Mesenchymal stem cell (in vitro differentiated cells and primary cell): ENCODE results near the gene CYP4F2.
"Not testable (repeated sequence)": the region's sequence is repeated elsewhere in the genome, so short reads cannot be mapped to it uniquely, and the experiment has no call there.

Experiments
- DNase-seq: peaks from one replicate; pipeline ENCODE4 v3.0.0-alpha.2; 2013
- H2AFZ ChIP-seq: one replicate; pipeline ENCODE4 v1.6.1; 2013; ENCODE audit warnings: low read depth, mild to moderate bottlenecking, control low read depth, inconsistent platforms, low read length, moderate library complexity
- H2AK5ac ChIP-seq: 2 replicates; pipeline ENCODE4 v1.6.1; 2013; ENCODE audit warnings: low read length, moderate library complexity, mild to moderate bottlenecking, inconsistent platforms; ENCODE audit not compliant: severe bottlenecking
- H2BK120ac ChIP-seq: one replicate; pipeline ENCODE4 v1.6.1; 2013; ENCODE audit warnings: low read depth, mild to moderate bottlenecking, inconsistent platforms, low read length, moderate library complexity
- H2BK12ac ChIP-seq, 2 experiments: one replicate each; pipeline ENCODE4 v1.6.1; 2013; ENCODE audit warnings: inconsistent platforms in 2 of 2, low read length in 2 of 2, mild to moderate bottlenecking in 2 of 2, moderate library complexity in 2 of 2, control low read depth in 1 of 2
- H2BK15ac ChIP-seq: one replicate; pipeline ENCODE4 v1.6.1; 2013; ENCODE audit warnings: mild to moderate bottlenecking, low read depth, inconsistent platforms; ENCODE audit not compliant: poor library complexity, severe bottlenecking
- H2BK5ac ChIP-seq: 2 replicates; pipeline ENCODE4 v1.6.1; 2013; ENCODE audit warnings: low read depth, mild to moderate bottlenecking, low read length, control low read depth, inconsistent platforms; ENCODE audit not compliant: poor library complexity, severe bottlenecking
- H3K14ac ChIP-seq, 2 experiments: one replicate each; pipeline ENCODE4 v1.6.1; 2013; ENCODE audit warnings: inconsistent platforms in 2 of 2, low read length in 2 of 2, control low read depth in 1 of 2, mild to moderate bottlenecking in 1 of 2, moderate library complexity in 1 of 2
- H3K18ac ChIP-seq, 2 experiments: one replicate each; pipeline ENCODE4 v1.6.1; 2013; ENCODE audit warnings: inconsistent platforms in 2 of 2, low read length in 2 of 2, control low read depth in 1 of 2, low read depth in 1 of 2, mild to moderate bottlenecking in 1 of 2
- H3K23ac ChIP-seq, 2 experiments: one replicate each; pipeline ENCODE4 v1.6.1; 2013; ENCODE audit warnings: inconsistent platforms in 2 of 2, low read length in 2 of 2, mild to moderate bottlenecking in 2 of 2, moderate library complexity in 2 of 2, control low read depth in 1 of 2
- H3K27ac ChIP-seq: 2 replicates; pipeline ENCODE4 v1.5.1; 2013; ENCODE audit warnings: mild to moderate bottlenecking, moderate library complexity, low read length, control low read depth, inconsistent platforms; ENCODE audit not compliant: poor library complexity, severe bottlenecking
- H3K27me3 ChIP-seq, 2 experiments: 2 replicates each; pipeline versions ENCODE4 v1.6.1 to v1.7.0; 2013; ENCODE audit warnings: low read length in 2 of 2, mild to moderate bottlenecking in 2 of 2, moderate library complexity in 2 of 2, control low read depth in 1 of 2, inconsistent platforms in 1 of 2; ENCODE audit not compliant: control insufficient read depth in 1 of 2, insufficient read depth in 1 of 2
- H3K36me3 ChIP-seq, 2 experiments: 2 replicates each; pipeline versions ENCODE4 v1.6.1 to v1.7.0; 2013; ENCODE audit warnings: low read length in 2 of 2, control low read depth in 1 of 2, inconsistent platforms in 1 of 2, low read depth in 1 of 2, mild to moderate bottlenecking in 1 of 2; ENCODE audit not compliant: insufficient read depth in 2 of 2, control insufficient read depth in 1 of 2
- H3K4ac ChIP-seq, 2 experiments: one replicate each; pipeline ENCODE4 v1.6.1; 2013; ENCODE audit warnings: inconsistent platforms in 2 of 2, low read length in 2 of 2, mild to moderate bottlenecking in 2 of 2, moderate library complexity in 2 of 2, control low read depth in 1 of 2, low read depth in 1 of 2
- H3K4me1 ChIP-seq: 2 replicates; pipeline ENCODE4 v1.6.1; 2013; ENCODE audit warnings: low read depth, low read length, control low read depth; ENCODE audit not compliant: control insufficient read depth, insufficient read depth
- H3K4me2 ChIP-seq: 2 replicates; pipeline ENCODE4 v1.6.1; 2013; ENCODE audit warnings: low read length, mild to moderate bottlenecking, inconsistent platforms; ENCODE audit not compliant: poor library complexity, severe bottlenecking
- H3K4me3 ChIP-seq, 2 experiments: 2 replicates each; pipeline versions ENCODE4 v1.5.1 to v1.7.0; 2013; ENCODE audit warnings: low read length in 2 of 2, mild to moderate bottlenecking in 2 of 2, control low read depth in 1 of 2, low read depth in 1 of 2; ENCODE audit not compliant: insufficient read depth in 1 of 2
- H3K79me1 ChIP-seq: replicated peaks from 2 replicates; pipeline ENCODE4 v1.6.1; 2013; ENCODE audit warnings: mild to moderate bottlenecking, control low read depth, low read length, inconsistent platforms; ENCODE audit not compliant: poor library complexity, severe bottlenecking
- H3K9ac ChIP-seq: 2 replicates; pipeline ENCODE4 v1.7.0; 2013; ENCODE audit warnings: mild to moderate bottlenecking, low read length, moderate library complexity
- H3K9me3 ChIP-seq: 2 replicates; pipeline ENCODE4 v1.7.0; 2013; ENCODE audit warnings: mild to moderate bottlenecking, low read length; ENCODE audit not compliant: control insufficient read depth
- H4K8ac ChIP-seq: one replicate; pipeline ENCODE4 v1.6.1; 2013; ENCODE audit warnings: inconsistent platforms, mild to moderate bottlenecking, low read length, moderate library complexity
- H4K91ac ChIP-seq: one replicate; pipeline ENCODE4 v1.6.1; 2013; ENCODE audit warnings: mild to moderate bottlenecking, low read length, inconsistent platforms
- WGBS: methylation state at CpG from one replicate; pipeline ENCODE4 v1.1.7; 2013; ENCODE audit warnings: mixed read lengths; 5-methylcytosine and 5-hydroxymethylcytosine counted together

Gene CYP4F2

GRCh38 chr19:15838351-15838750, 59.5 kb downstream of the CYP4F2 start:
- Histone ChIP-seq H3K18ac (no peak overlapping the region), H4K8ac (no peak overlapping the region), H3K36me3 (no peaks in the 10 kb centered on the region), H3K27me3 (peaks cover 0 to 6% of the 10 kb centered on the region in 2 experiments), H3K9ac (no peak overlapping the region), H3K4me3 (no peak overlapping the region), H3K4ac (no peak overlapping the region), H3K27ac (no peak overlapping the region), H2AFZ (no peak overlapping the region), H2BK12ac (no peak overlapping the region), H2AK5ac (no peak overlapping the region), H3K79me1 (no peaks in the 10 kb centered on the region), H4K91ac (no peak overlapping the region), H2BK5ac (no peak overlapping the region), H3K4me2 (no peak overlapping the region), H3K4me1 (no peaks in the 10 kb centered on the region), H2BK120ac (no peak overlapping the region), H3K23ac (no peak overlapping the region), H3K14ac (no peak overlapping the region), H2BK15ac (no peak overlapping the region), H3K9me3 (no peaks in the 10 kb centered on the region)
- no peak for DNase-seq
- WGBS: 86% methylated on average over 3 of the region's 3 CpGs

DNA sequence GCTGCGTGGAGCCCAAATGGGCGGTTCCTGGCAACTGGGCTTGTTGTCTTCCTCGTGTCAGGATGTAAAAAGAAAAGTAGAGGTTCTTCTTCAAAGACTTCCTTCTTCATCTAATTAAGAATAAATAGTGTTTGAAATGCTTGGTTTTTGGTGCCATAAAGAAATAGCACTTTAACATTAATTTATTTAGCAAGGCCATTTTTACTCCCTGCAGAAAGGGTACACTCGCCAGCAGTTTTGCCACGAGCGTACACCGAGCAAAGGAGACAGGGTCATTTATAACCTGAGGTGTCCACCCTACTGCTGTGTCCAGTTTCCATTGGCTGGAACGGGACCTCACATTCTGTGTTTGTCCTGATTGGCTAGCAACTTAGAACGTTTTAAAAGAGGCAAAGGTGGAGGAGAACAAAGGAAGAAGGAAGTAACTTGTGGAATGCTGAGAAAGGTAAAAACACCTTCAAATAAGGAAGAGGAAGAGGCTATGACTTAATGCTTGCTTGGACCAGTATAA, 60.6 kb downstream of the CYP4F2 start:
- H3K36me3 ChIP-seq: no peaks in the 10 kb centered on the region
- no peak for DNase-seq
- H3K27me3 ChIP-seq: peaks cover 0 to 7% of the 10 kb centered on the region in 2 experiments
- no peak overlapping the region for H3K18ac ChIP-seq
- peak overlapping the region in 1 of 2 experiments; percentile 88 for H3K4me3 ChIP-seq
- H3K79me1 ChIP-seq: no peaks in the 10 kb centered on the region
- H3K23ac ChIP-seq: no peak overlapping the region
- H3K9me3 ChIP-seq: no peaks in the 10 kb centered on the region
- H4K91ac ChIP-seq: no peak overlapping the region
- no peak overlapping the region for H3K14ac ChIP-seq
- H2BK15ac ChIP-seq: no peak overlapping the region
- H3K4ac ChIP-seq: no peak overlapping the region
- H2AFZ ChIP-seq: no peak overlapping the region
- H3K4me1 ChIP-seq: no peaks in the 10 kb centered on the region
- H2AK5ac ChIP-seq: no peak overlapping the region
- no peak overlapping the region for H2BK120ac ChIP-seq
- WGBS: 78% methylated on average over 6 of the region's 9 CpGs
- H3K27ac ChIP-seq: no peak overlapping the region
- H2BK5ac ChIP-seq: no peak overlapping the region
- peak overlapping the region; percentile 99 for H3K9ac ChIP-seq
- H3K4me2 ChIP-seq: no peak overlapping the region
- no peak overlapping the region for H4K8ac ChIP-seq
- H2BK12ac ChIP-seq: no peak overlapping the region

DNA sequence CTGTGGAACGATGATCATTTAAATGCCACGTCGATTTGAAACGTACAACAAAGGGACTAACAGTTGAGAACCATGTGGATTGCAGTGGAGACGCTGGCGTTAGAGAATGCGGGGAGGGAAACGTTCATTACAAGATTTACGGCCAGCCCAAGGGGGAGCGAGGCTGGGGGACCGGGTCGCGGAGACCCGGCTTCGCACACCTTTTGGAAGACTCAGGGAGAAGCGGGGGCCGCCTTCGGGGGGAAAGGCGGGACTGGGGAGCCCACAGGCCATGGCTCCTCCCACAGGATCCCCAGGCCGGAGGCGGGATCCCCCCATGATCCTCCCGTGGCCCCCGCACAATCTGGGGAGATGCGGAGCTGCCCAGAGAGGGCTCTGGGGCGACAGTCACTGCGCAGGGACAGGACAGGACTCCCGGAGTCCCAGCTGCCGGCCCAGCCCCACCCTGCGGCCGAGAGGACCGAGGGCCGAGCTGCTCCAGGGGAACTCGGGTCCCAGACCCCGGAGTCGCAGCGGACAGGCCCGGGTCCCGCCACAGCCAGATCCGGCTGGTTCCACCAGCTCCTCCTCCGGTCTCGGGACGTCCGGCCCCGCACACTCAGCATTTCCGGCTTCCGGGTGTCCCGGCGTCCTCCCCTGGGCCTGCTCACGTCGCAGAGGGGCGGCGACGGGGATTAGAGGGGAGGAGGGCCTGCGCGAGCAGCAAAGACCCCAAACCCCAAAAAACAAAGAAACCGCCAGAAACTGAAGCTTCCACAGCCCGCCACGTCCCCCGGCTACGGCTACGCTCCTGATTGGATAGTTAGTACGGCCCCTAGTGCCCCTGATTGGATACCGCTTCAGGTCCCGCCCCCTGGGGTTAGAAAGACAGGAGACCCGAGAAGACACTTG, 61.3 kb downstream of the CYP4F2 start:
- H3K4ac ChIP-seq: no peak overlapping the region
- no peak overlapping the region for H3K18ac ChIP-seq
- H2AK5ac ChIP-seq: no peak overlapping the region
- no peaks in the 10 kb centered on the region for H3K79me1 ChIP-seq
- H2BK5ac ChIP-seq: no peak overlapping the region
- no peak overlapping the region for H3K14ac ChIP-seq
- no peak overlapping the region for H2BK12ac ChIP-seq
- H3K27me3 ChIP-seq: peaks cover 0 to 7% of the 10 kb centered on the region in 2 experiments
- no peak overlapping the region for H2BK15ac ChIP-seq
- no peak overlapping the region for H2AFZ ChIP-seq
- WGBS: 88% methylated on average over 64 of the region's 65 CpGs
- DNase-seq: no peak
- no peak overlapping the region for H3K4me2 ChIP-seq
- no peaks in the 10 kb centered on the region for H3K9me3 ChIP-seq
- H4K91ac ChIP-seq: no peak overlapping the region
- no peak overlapping the region for H4K8ac ChIP-seq
- H3K4me3 ChIP-seq: peak overlapping the region; percentile 37 to 88
- no peak overlapping the region for H3K23ac ChIP-seq
- H3K4me1 ChIP-seq: no peaks in the 10 kb centered on the region
- H2BK120ac ChIP-seq: no peak overlapping the region
- H3K36me3 ChIP-seq: no peaks in the 10 kb centered on the region
- H3K27ac ChIP-seq: no peak overlapping the region
- H3K9ac ChIP-seq: peak overlapping the region; percentile 99

- not testable (repeated sequence) for H2AFZ ChIP-seq, H3K4me2 ChIP-seq, H3K4ac ChIP-seq, H4K91ac ChIP-seq, H3K23ac ChIP-seq, H3K4me1 ChIP-seq, H3K14ac ChIP-seq, H3K27me3 ChIP-seq, H3K27ac ChIP-seq, H4K8ac ChIP-seq, H3K36me3 ChIP-seq, H2BK5ac ChIP-seq, H3K9me3 ChIP-seq, H2AK5ac ChIP-seq, H3K79me1 ChIP-seq, H2BK120ac ChIP-seq, H2BK15ac ChIP-seq, H2BK12ac ChIP-seq, DNase-seq, H3K18ac ChIP-seq
- Histone ChIP-seq H3K9ac (peak overlapping the region; percentile 99), H3K4me3 (peak overlapping the region in 1 of 2 experiments; percentile 88)
- 68% methylated on average over 11 of the region's 11 CpGs for WGBS
Measured at GRCh38 chr19:15835565-15836329, 62.1 kb downstream of the CYP4F2 start.
